ENCODE measurements around the gene NUBP2. TPM values are rescaled to one million over a fixed set of nuclear protein-coding genes. Genes with fewer than 3 reads are reported as not detected.

NUBP2 gene
- total RNA-seq, 1 experiment from 2014 or later: 76.6 TPM

DNA sequence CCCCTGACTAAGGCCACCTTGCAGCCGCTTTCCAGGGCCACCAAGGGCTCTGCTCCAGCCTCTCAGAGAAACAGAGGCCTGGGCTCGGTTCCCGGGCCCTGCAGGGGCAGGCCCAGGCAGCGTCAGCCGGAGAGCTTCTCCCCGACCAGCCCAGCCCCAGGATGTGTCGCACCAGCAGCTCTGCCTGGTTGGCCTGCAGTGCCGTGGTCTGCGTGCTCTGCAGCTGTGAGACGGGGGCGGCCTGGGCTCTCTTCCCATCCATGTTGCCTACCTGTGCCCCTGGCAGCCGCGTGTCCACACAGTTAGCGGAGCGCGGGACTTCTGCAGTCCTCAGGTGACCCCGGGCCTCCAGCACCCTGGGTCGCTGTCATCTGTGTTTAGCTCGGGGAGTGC lies 5.9 kb downstream of the NUBP2 start:
- Histone ChIP-seq H3K27me3 (replicated peaks; ENCODE audit: insufficient read depth, low read depth, low read length, poor library complexity) (no peaks in the 10 kb centered on the region), H3K36me3 (ENCODE audit: insufficient read depth, low read length, poor library complexity, severe bottlenecking) (peaks cover 18% of the 10 kb centered on the region), H3K9me3 (ENCODE audit: low read depth, low read length, poor library complexity, severe bottlenecking) (no peaks in the 10 kb centered on the region), H3K27ac (ENCODE audit: low read depth, low read length, poor library complexity, severe bottlenecking) (no peak overlapping the region), H3K4me1 (ENCODE audit: insufficient read depth, low read length, poor library complexity, severe bottlenecking) (no peaks in the 10 kb centered on the region), H3K4me3 (ENCODE audit: low read depth, low read length, poor library complexity, severe bottlenecking) (no peak overlapping the region)
- no peak for DNase-seq (ENCODE audit: low spot score)
- ChIA-PET CTCF (no interaction called here), POLR2A (ENCODE audit: low non-redundant PET) (no interaction called here)
- no TSS peak for BruUV-seq (replicated peaks)
- intact Hi-C loops (cut with micrococcal nuclease; ENCODE audit: unreplicated experiment): no loop called here
- TF ChIP-seq EZH2 (IDR thresholded peaks at IDR 0.05; ENCODE audit: borderline replicate concordance, low read depth, low read length, poor library complexity, severe bottlenecking): no peak
- TF ChIP-seq, protein P1, sequence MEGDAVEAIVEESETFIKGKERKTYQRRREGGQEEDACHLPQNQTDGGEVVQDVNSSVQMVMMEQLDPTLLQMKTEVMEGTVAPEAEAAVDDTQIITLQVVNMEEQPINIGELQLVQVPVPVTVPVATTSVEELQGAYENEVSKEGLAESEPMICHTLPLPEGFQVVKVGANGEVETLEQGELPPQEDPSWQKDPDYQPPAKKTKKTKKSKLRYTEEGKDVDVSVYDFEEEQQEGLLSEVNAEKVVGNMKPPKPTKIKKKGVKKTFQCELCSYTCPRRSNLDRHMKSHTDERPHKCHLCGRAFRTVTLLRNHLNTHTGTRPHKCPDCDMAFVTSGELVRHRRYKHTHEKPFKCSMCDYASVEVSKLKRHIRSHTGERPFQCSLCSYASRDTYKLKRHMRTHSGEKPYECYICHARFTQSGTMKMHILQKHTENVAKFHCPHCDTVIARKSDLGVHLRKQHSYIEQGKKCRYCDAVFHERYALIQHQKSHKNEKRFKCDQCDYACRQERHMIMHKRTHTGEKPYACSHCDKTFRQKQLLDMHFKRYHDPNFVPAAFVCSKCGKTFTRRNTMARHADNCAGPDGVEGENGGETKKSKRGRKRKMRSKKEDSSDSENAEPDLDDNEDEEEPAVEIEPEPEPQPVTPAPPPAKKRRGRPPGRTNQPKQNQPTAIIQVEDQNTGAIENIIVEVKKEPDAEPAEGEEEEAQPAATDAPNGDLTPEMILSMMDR (conservative IDR thresholded peaks at IDR 0.05; ENCODE audit: low read depth, low read length): no peak

DNA sequence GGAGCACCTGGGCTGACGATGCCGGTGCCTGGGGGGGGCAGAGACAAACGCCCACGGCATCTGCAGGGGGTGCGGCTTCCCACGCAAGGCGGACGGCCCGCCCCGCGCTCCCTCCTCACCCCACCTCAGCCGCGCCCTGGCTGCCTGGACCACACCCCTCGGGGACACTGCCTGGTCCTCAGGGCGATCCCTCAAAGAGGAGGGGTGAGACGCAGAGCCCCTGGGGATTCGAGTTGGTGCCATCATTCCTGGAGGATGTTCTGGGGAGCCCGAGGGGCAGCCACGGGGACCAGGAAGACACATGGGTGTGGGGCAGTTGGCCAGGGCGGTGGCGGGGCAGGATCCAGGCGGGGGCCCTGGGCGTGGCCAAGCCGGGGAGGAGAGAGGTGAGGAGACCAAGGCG lies 6.9 kb downstream of the NUBP2 start:
- ChIA-PET POLR2A (ENCODE audit: low non-redundant PET) (no interaction called here), CTCF (no interaction called here)
- no peak overlapping the region for H3K4me3 ChIP-seq (ENCODE audit: low read depth, low read length, poor library complexity, severe bottlenecking)
- no peak for TF ChIP-seq EZH2 (IDR thresholded peaks at IDR 0.05; ENCODE audit: borderline replicate concordance, low read depth, low read length, poor library complexity, severe bottlenecking)
- TF ChIP-seq, protein P1 (conservative IDR thresholded peaks at IDR 0.05; ENCODE audit: low read depth, low read length): no peak
- no peak for DNase-seq (ENCODE audit: low spot score)
- H3K9me3 ChIP-seq (ENCODE audit: low read depth, low read length, poor library complexity, severe bottlenecking): no peaks in the 10 kb centered on the region
- H3K4me1 ChIP-seq (ENCODE audit: insufficient read depth, low read length, poor library complexity, severe bottlenecking): no peaks in the 10 kb centered on the region
- intact Hi-C loops (cut with micrococcal nuclease; ENCODE audit: unreplicated experiment): no loop called here
- H3K27me3 ChIP-seq (replicated peaks; ENCODE audit: insufficient read depth, low read depth, low read length, poor library complexity): no peaks in the 10 kb centered on the region
- no peak overlapping the region for H3K27ac ChIP-seq (ENCODE audit: low read depth, low read length, poor library complexity, severe bottlenecking)
- no TSS peak for BruUV-seq (replicated peaks)
- H3K36me3 ChIP-seq (ENCODE audit: insufficient read depth, low read length, poor library complexity, severe bottlenecking): peaks cover 18% of the 10 kb centered on the region

DNA sequence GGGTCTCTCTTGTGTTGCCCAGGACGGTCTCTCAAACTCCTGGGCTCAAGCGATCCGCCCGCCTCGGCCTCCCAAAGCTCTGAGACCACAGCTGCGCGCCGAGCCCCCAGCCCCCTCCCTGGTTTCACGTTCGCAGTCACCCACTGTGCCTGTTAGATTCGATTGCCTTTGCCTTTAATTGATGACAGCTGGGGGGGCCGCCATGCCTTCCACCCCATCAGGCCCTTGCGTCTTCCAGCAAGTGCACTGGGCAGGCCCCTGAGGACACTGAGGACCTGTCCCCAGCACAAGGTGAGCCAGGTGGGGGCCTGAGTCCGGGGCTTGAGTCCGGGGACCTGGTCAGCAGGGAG lies 7.5 kb downstream of the NUBP2 start:
- POLR2A ChIA-PET (ENCODE audit: low non-redundant PET): interaction anchor here (0.6 kb wide), 1 partner anchor 11 kb away, joined by 3 read pairs; no protein-coding TSS in a partner anchor
- TF ChIP-seq EZH2 (IDR thresholded peaks at IDR 0.05; ENCODE audit: borderline replicate concordance, low read depth, low read length, poor library complexity, severe bottlenecking): no peak
- TF ChIP-seq, protein P1 (conservative IDR thresholded peaks at IDR 0.05; ENCODE audit: low read depth, low read length): no peak

More for the DNA sequence above, 7.5 kb downstream of the NUBP2 start:
- no peak for DNase-seq (ENCODE audit: low spot score)
- Histone ChIP-seq H3K36me3 (ENCODE audit: insufficient read depth, low read length, poor library complexity, severe bottlenecking) (peaks cover 18% of the 10 kb centered on the region), H3K4me3 (ENCODE audit: low read depth, low read length, poor library complexity, severe bottlenecking) (no peak overlapping the region), H3K27ac (ENCODE audit: low read depth, low read length, poor library complexity, severe bottlenecking) (no peak overlapping the region), H3K4me1 (ENCODE audit: insufficient read depth, low read length, poor library complexity, severe bottlenecking) (no peaks in the 10 kb centered on the region), H3K9me3 (ENCODE audit: low read depth, low read length, poor library complexity, severe bottlenecking) (no peaks in the 10 kb centered on the region), H3K27me3 (replicated peaks; ENCODE audit: insufficient read depth, low read depth, low read length, poor library complexity) (no peaks in the 10 kb centered on the region)
- CTCF ChIA-PET: no interaction called here
- intact Hi-C loops (cut with micrococcal nuclease; ENCODE audit: unreplicated experiment): no loop called here
- BruUV-seq (replicated peaks): no TSS peak
